Measurements from ENCODE around the gene GASK1A. TPM values are rescaled to one million over a fixed set of nuclear protein-coding genes. Genes with fewer than 3 reads are reported as not detected.

GASK1A gene
- total and polyA plus RNA-seq, 10 of the 15 experiments (the other 5 are each of a cell fraction or from before 2014, with no cell fraction given) = 0.18 TPM; not detected in 9

- BruUV-seq (replicated peaks) = no TSS peak
- H3K9ac ChIP-seq (ENCODE audit: control insufficient read depth, insufficient read depth, low read length) = no peak overlapping the region
- TF ChIP-seq MYC (IDR thresholded peaks at IDR 0.05; ENCODE audit: insufficient read depth, insufficient read length, insufficient replicate concordance, low read length, severe bottlenecking) (no peak), RBBP5 (conservative IDR thresholded peaks at IDR 0.05) (no peak), ATF2 (IDR thresholded peaks at IDR 0.05; ENCODE audit: low read length) (no peak), HDAC6 (IDR thresholded peaks at IDR 0.05; ENCODE audit: unreplicated experiment) (no peak), GATAD2B (conservative IDR thresholded peaks at IDR 0.05; ENCODE audit: low read depth) (no peak), NRF1 (conservative IDR thresholded peaks at IDR 0.05; ENCODE audit: low read depth, low read length) (no peak), TBL1XR1 (IDR thresholded peaks at IDR 0.05; ENCODE audit: low read depth, low read length) (no peak), ASH2L (IDR thresholded peaks at IDR 0.05; ENCODE audit: borderline replicate concordance, low read depth) (no peak), ZNF274 (IDR thresholded peaks at IDR 0.05; ENCODE audit: insufficient read depth, insufficient read length) (no peak), DPF2 (IDR thresholded peaks at IDR 0.05) (no peak), RCOR1 (conservative IDR thresholded peaks at IDR 0.05; ENCODE audit: low read depth, low read length) (no peak), CHD2 (IDR thresholded peaks at IDR 0.05; ENCODE audit: borderline replicate concordance, low read depth, low read length) (no peak)
- TF ChIP-seq, protein P1, sequence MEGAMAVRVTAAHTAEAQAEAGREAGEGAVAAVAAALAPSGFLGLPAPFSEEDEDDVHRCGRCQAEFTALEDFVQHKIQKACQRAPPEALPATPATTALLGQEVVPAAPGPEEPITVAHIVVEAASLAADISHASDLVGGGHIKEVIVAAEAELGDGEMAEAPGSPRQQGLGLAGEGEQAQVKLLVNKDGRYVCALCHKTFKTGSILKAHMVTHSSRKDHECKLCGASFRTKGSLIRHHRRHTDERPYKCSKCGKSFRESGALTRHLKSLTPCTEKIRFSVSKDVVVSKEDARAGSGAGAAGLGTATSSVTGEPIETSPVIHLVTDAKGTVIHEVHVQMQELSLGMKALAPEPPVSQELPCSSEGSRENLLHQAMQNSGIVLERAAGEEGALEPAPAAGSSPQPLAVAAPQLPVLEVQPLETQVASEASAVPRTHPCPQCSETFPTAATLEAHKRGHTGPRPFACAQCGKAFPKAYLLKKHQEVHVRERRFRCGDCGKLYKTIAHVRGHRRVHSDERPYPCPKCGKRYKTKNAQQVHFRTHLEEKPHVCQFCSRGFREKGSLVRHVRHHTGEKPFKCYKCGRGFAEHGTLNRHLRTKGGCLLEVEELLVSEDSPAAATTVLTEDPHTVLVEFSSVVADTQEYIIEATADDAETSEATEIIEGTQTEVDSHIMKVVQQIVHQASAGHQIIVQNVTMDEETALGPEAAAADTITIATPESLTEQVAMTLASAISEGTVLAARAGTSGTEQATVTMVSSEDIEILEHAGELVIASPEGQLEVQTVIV (IDR thresholded peaks at IDR 0.05; ENCODE audit: borderline replicate concordance, partially characterized antibody) = no peak
- no peak overlapping the region for H3K27ac ChIP-seq (ENCODE audit: control insufficient read depth, insufficient read depth)
- H3K9me3 ChIP-seq (replicated peaks; ENCODE audit: control insufficient read depth, insufficient read depth, low read length) = no peaks in the 10 kb centered on the region; the same call in 2 of the 3 replicates
- intact Hi-C loops (cut with micrococcal nuclease; ENCODE audit: unreplicated experiment) = no loop called here
- H3K36me3 ChIP-seq (ENCODE audit: control insufficient read depth in 2 of 2, insufficient read depth in 2 of 2, low read length in 1 of 2) = no peaks in the 10 kb centered on the region
- ChIA-PET RAD21 (ENCODE audit: unreplicated experiment) (interaction anchor here (1.4 kb wide), 1 partner anchor 82 kb away, joined by 3 read pairs; no protein-coding TSS in a partner anchor), CTCF (interaction anchor here (0.8 to 1.7 kb wide), 2 partner anchors 19 to 44 kb away, joined by 3 read pairs; no protein-coding TSS in a partner anchor), SMC1A (ENCODE audit: uncharacterized antibody, unreplicated experiment) (interaction anchor here (0.9 to 1.4 kb wide), 2 partner anchors 19 to 36 kb away, joined by 4 read pairs; no protein-coding TSS in a partner anchor), POLR2A (no interaction called here)
- in situ Hi-C loops (cut with MboI) = no loop called here
- no peak overlapping the region for H3K4me3 ChIP-seq
- no peaks in the 10 kb centered on the region for H3K27me3 ChIP-seq (replicated peaks in 1 of 2; ENCODE audit: control insufficient read depth in 2 of 2, insufficient read depth in 2 of 2, low read length in 1 of 2)
- H3K4me1 ChIP-seq (ENCODE audit: control insufficient read depth, insufficient read depth, low read length) = no peaks in the 10 kb centered on the region
- WGBS (ENCODE audit: insufficient coverage, insufficient replicate concordance, low lambda C conversion rate, missing lambda C conversion rate) = 14% methylated on average over 3 of the region's 3 CpGs
- no peak overlapping the region for H2AFZ ChIP-seq (ENCODE audit: control insufficient read depth, low read depth, low read length)
- FAIRE-seq (no peak), DNase-seq (ENCODE audit: low read depth, low spot score) (no peak), ATAC-seq (no peak)
- no peaks in the 10 kb centered on the region for H4K20me1 ChIP-seq (ENCODE audit: control insufficient read depth, insufficient read depth)
- H3K79me2 ChIP-seq (ENCODE audit: control insufficient read depth, insufficient read depth, low read length) = no peaks in the 10 kb centered on the region
- no peak overlapping the region for H3K4me2 ChIP-seq (ENCODE audit: control insufficient read depth, insufficient read depth)
These were observed 64.1 kb downstream of the GASK1A start for GRCh38 chr3:43043071-43043766.

Data from GM12878 (cell line).